ENCODE measurements around the gene DAND5. TPM values are rescaled to one million over a fixed set of nuclear protein-coding genes. Genes with fewer than 3 reads are reported as not detected.

The DAND5 gene, protein sequence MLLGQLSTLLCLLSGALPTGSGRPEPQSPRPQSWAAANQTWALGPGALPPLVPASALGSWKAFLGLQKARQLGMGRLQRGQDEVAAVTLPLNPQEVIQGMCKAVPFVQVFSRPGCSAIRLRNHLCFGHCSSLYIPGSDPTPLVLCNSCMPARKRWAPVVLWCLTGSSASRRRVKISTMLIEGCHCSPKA
- total RNA-seq (2013) = not detected
- polyA plus RNA-seq = not detected
- polyA minus RNA-seq = not detected in 2 replicates
- 0 to 0.58 (median 0.07) reads per million in 11 experiments for total RNA-seq

DNA sequence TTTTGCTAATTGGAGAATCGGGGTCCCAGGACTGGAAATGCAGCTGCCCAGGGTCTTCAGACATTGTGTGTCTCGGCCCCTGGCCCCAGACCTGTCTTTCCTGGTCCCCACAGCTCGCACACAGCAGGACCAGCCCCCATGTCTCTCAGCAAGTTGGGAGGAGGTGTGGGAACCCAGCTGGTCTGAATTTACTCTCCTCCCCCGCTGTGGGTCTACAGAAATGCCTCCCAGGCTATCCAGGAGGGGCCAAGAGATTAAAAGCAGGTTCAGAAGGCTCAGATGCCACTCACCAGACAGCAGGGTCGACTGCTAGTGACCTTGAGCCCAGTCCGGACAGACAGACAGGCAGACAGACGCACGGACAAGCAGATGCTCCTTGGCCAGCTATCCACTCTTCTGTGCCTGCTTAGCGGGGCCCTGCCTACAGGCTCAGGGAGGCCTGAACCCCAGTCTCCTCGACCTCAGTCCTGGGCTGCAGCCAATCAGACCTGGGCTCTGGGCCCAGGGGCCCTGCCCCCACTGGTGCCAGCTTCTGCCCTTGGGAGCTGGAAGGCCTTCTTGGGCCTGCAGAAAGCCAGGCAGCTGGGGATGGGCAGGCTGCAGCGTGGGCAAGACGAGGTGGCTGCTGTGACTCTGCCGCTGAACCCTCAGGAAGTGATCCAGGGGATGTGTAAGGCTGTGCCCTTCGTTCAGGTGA, at the start of gene DAND5:
Gene DAND5 (plus strand): TSS at position 285 of the 697 bp plus-strand sequence. CDS start 85 bp downstream, at position 370.
- H3K4me3 Mint-ChIP-seq = no peak within 1 kb of the TSS
- Histone ChIP-seq H2AFZ (ENCODE audit: insufficient read depth, low read depth, low read length, poor library complexity, severe bottlenecking) (no peak within 1 kb of the TSS), H4K20me1 (ENCODE audit: insufficient read depth, low read length) (no peaks in the 10 kb centered on the region), H3K27ac (ENCODE audit: low read depth in 1 of 2, low read length in 2 of 2) (no peak within 1 kb of the TSS), H3K4me1 (ENCODE audit: control insufficient read depth in 1 of 2, insufficient read depth in 2 of 2, low read length in 2 of 2) (peaks cover 7 to 10% of the 10 kb centered on the region in 2 donors), H3K27me3 (ENCODE audit: control insufficient read depth in 2 of 2, insufficient read depth in 2 of 2, low read length in 2 of 2) (no peaks in the 10 kb centered on the region), H3K4me3 (replicated peaks in 1 of 3; ENCODE audit: low read depth in 2 of 3, low read length in 3 of 3) (no peak within 1 kb of the TSS), H3K36me3 (replicated peaks in 1 of 2; ENCODE audit: control insufficient read depth in 1 of 2, insufficient read depth in 2 of 2, low read length in 2 of 2) (no peaks in the 10 kb centered on the region), H3K9me3 (replicated peaks in 1 of 2; ENCODE audit: control insufficient read depth in 1 of 2, insufficient read depth in 1 of 2, low read length in 2 of 2) (no peaks in the 10 kb centered on the region), H3K4me2 (replicated peaks; ENCODE audit: extremely low read depth, low read length, poor library complexity, severe bottlenecking) (no peak within 1 kb of the TSS), H3K9ac (ENCODE audit: insufficient read depth, low read length, poor library complexity, severe bottlenecking) (no peak within 1 kb of the TSS), H3K79me2 (ENCODE audit: insufficient read depth, low read length) (no peaks in the 10 kb centered on the region)
- intact Hi-C loops (cut with micrococcal nuclease) = loop anchor here in 1 of 2 donors (10.0 kb wide), 1 partner anchor 85 kb away; the partner anchor contains the start of genes DNASE2 and KLF1
- WGBS (ENCODE audit: insufficient coverage) = 66% methylated on average over 14 of the region's 14 CpGs
- peaks cover 0 to 3% (median 1%) of the 10 kb centered on the region in 3 donors for H3K27me3 Mint-ChIP-seq (ENCODE audit: low read depth in 3 of 3)
- DNase-seq = no peak
- TF ChIP-seq, protein P1, sequence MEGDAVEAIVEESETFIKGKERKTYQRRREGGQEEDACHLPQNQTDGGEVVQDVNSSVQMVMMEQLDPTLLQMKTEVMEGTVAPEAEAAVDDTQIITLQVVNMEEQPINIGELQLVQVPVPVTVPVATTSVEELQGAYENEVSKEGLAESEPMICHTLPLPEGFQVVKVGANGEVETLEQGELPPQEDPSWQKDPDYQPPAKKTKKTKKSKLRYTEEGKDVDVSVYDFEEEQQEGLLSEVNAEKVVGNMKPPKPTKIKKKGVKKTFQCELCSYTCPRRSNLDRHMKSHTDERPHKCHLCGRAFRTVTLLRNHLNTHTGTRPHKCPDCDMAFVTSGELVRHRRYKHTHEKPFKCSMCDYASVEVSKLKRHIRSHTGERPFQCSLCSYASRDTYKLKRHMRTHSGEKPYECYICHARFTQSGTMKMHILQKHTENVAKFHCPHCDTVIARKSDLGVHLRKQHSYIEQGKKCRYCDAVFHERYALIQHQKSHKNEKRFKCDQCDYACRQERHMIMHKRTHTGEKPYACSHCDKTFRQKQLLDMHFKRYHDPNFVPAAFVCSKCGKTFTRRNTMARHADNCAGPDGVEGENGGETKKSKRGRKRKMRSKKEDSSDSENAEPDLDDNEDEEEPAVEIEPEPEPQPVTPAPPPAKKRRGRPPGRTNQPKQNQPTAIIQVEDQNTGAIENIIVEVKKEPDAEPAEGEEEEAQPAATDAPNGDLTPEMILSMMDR (IDR thresholded peaks at IDR 0.05) = no peak
- peaks cover 0 to 2% (median 0%) of the 10 kb centered on the region in 7 donors for H3K9me3 Mint-ChIP-seq
- H3K4me1 Mint-ChIP-seq = peaks cover 6% of the 10 kb centered on the region
- H3K27ac Mint-ChIP-seq = peak within 1 kb of the TSS in 1 of 7 donors; percentile 53
- no peaks in the 10 kb centered on the region for H3K36me3 Mint-ChIP-seq

DNA sequence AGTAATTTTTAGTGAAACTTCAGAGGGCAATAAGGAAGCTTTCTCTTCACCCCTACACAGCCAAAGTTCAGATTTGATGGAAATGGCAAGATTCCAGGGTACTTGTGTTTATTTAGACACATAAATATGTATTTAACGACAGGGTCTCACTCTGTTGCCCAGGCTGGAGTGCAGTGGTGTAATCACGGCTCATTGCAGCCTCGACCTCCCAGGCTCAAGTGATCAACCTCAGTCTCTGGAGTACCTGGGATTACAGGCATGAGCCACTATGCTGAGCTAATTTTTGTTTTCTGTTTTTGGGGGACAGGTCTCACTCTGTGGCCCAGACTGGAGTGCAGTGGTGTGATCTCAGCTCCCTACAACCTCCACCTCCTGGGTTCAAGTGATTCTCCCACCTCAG, 48.3 kb upstream of the DAND5 start:
- no peaks in the 10 kb centered on the region for H4K20me1 ChIP-seq (ENCODE audit: insufficient read depth, low read length)
- H3K4me1 ChIP-seq (ENCODE audit: control insufficient read depth in 1 of 2, insufficient read depth in 2 of 2, low read length in 2 of 2) = peaks cover 10 to 14% of the 10 kb centered on the region in 2 donors
- Mint-ChIP-seq H3K4me3 (no peak overlapping the region), H3K9me3 (peaks cover 0 to 4% (median 0%) of the 10 kb centered on the region in 7 donors), H3K4me1 (peaks cover 11% of the 10 kb centered on the region), H3K36me3 (peaks cover 32 to 46% of the 10 kb centered on the region in 2 donors), H3K27ac (peak overlapping the region in 5 of 7 donors; percentile 10 to 82 (median 54)), H3K27me3 (ENCODE audit: low read depth in 3 of 3) (peaks cover 0 to 3% (median 0%) of the 10 kb centered on the region in 3 donors)
- no peak overlapping the region for H3K27ac ChIP-seq (ENCODE audit: low read depth in 1 of 2, low read length in 2 of 2)
- H2AFZ ChIP-seq (ENCODE audit: insufficient read depth, low read depth, low read length, poor library complexity, severe bottlenecking) = no peak overlapping the region
- WGBS (ENCODE audit: insufficient coverage) = 68% methylated on average over 3 of the region's 3 CpGs
- TF ChIP-seq, protein P1 (IDR thresholded peaks at IDR 0.05) = no peak
- H3K79me2 ChIP-seq (ENCODE audit: insufficient read depth, low read length) = no peaks in the 10 kb centered on the region
- H3K4me2 ChIP-seq (replicated peaks; ENCODE audit: extremely low read depth, low read length, poor library complexity, severe bottlenecking) = no peak overlapping the region
- no peak overlapping the region for H3K4me3 ChIP-seq (replicated peaks in 1 of 3; ENCODE audit: low read depth in 2 of 3, low read length in 3 of 3)
- H3K27me3 ChIP-seq (ENCODE audit: control insufficient read depth in 2 of 2, insufficient read depth in 2 of 2, low read length in 2 of 2) = no peaks in the 10 kb centered on the region
- DNase-seq = no peak
- intact Hi-C loops (cut with micrococcal nuclease) = no loop called here
- no peak overlapping the region for H3K9ac ChIP-seq (ENCODE audit: insufficient read depth, low read length, poor library complexity, severe bottlenecking)
- H3K36me3 ChIP-seq (replicated peaks in 1 of 2; ENCODE audit: control insufficient read depth in 1 of 2, insufficient read depth in 2 of 2, low read length in 2 of 2) = peaks cover 30 to 41% of the 10 kb centered on the region in 2 donors
- no peaks in the 10 kb centered on the region for H3K9me3 ChIP-seq (replicated peaks in 1 of 2; ENCODE audit: control insufficient read depth in 1 of 2, insufficient read depth in 1 of 2, low read length in 2 of 2)

All from CD14-positive monocyte (primary cell).